Activated naive CD4-positive, alpha-beta T cell treated with anti-CD3 and anti-CD28 coated beads, Interleukin-2, amount 10 ng/mL, durations not matched to agents 7 days and 5 days (primary cell): ENCODE data around the gene MMP3.
"Not testable (repeated sequence)": the region's sequence is repeated elsewhere in the genome, so short reads cannot be mapped to it uniquely, and the experiment has no call there.

ENCODE experiments used
- CTCF ChIA-PET: fragments of 350-600 bp; sonication (Branson Sonifier 250); formaldehyde crosslinking; loops from one replicate; lab custom pipeline; 2021; ENCODE audit warnings: antibody characterized with exemption; lab: Charles Lee
- DNase-seq: peaks from one replicate; pipeline ENCODE4 v3.0.0-alpha.2; 2020
- H3K27ac Mint-ChIP-seq: one replicate; pipeline ENCODE4 v1.8.0; 2021; ENCODE audit warnings: mild to moderate bottlenecking, moderate library complexity, mixed read lengths
- H3K27me3 Mint-ChIP-seq: one replicate; pipeline ENCODE4 v1.8.0; 2021; ENCODE audit warnings: mild to moderate bottlenecking, mixed read lengths
- H3K36me3 Mint-ChIP-seq: one replicate; pipeline ENCODE4 v1.8.0; 2021; ENCODE audit warnings: mixed read lengths
- H3K4me1 Mint-ChIP-seq: one replicate; pipeline ENCODE4 v1.8.0; 2021; ENCODE audit warnings: mixed read lengths
- H3K4me3 Mint-ChIP-seq: one replicate; pipeline ENCODE4 v1.8.0; 2021; ENCODE audit warnings: mild to moderate bottlenecking, moderate library complexity, mixed read lengths
- H3K9me3 Mint-ChIP-seq: one replicate; pipeline ENCODE4 v1.8.0; 2021; ENCODE audit warnings: mixed read lengths

Gene MMP3

DNA sequence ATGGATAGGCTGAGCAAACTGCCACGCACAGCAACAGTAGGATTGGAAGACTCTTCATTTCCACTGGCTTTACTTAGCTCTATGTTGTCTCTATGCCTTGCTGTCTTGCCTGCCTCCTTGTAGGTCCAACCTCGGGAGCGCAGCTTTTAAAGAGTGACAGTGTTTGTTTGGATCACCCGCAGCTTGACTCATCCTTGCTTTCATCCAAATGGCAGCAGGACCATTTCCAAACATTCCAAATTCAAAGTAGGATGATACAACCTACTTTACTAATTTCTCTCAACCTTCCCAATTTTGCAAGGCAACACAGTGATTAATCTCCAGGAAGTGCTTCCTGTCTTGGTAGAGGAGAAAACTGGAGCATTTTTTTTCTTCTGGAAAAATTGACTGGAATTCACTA, at the start of gene MMP3:
MMP3 (minus strand) TSS at position 121 of the 400 bp plus-strand sequence; CDS start at position 58, 63 bp downstream.
- Mint-ChIP-seq H3K27ac (no peak within 1 kb of the TSS), H3K27me3 (peaks cover 5% of the 10 kb centered on the region), H3K4me1 (no peaks in the 10 kb centered on the region), H3K36me3 (no peaks in the 10 kb centered on the region), H3K9me3 (no peaks in the 10 kb centered on the region), H3K4me3 (no peak within 1 kb of the TSS)
- CTCF ChIA-PET, result no interaction called here
- DNase-seq, result no peak

DNA sequence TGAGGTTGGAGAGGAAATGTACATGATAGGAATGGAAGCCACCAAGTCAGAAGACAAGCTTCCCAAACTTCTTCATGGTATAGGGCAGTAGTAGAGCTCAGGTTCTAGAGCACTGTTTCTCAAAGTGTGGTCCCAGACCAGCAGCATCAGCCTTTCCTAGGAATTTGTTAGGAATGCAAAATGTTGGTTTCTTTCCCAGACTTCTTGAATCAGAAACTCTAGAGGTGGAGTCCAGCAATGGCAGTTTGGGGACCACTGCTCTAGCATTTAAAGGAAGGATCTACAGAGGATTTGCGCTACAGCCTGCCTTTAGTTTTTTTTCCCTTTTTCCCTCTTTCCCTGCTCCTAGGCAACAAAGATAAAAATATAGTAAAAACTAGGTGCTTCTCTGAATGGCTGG, 48.3 kb upstream of the MMP3 start:
- H3K9me3 Mint-ChIP-seq, result no peaks in the 10 kb centered on the region
- no peak for DNase-seq
- no peak overlapping the region for H3K27ac Mint-ChIP-seq
- H3K27me3 Mint-ChIP-seq, result peaks cover 9% of the 10 kb centered on the region
- CTCF ChIA-PET, result no interaction called here
- no peaks in the 10 kb centered on the region for H3K4me1 Mint-ChIP-seq
- H3K36me3 Mint-ChIP-seq, result no peaks in the 10 kb centered on the region
- H3K4me3 Mint-ChIP-seq, result no peak overlapping the region

DNA sequence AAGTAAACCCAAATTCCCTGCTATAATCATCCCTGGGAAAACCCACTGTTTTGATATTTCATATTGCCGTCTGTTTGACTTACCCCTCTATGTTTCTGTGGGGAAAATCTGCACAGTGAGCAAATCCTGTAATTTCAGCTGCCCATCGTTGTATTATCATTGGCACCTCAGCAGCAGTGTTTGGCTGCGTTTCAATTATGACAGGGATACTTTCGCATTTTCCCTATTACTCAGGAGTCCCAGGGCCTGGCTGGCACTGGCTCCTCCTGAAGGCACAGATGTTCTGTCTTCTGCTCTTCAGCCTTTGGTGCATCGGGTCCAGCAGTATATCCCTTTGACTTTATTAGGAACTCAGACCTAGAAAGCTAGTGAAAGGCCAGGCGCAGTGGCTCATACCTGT, 43.6 kb upstream of the MMP3 start:
- CTCF ChIA-PET, result no interaction called here
- H3K9me3 Mint-ChIP-seq, result no peaks in the 10 kb centered on the region

DNA sequence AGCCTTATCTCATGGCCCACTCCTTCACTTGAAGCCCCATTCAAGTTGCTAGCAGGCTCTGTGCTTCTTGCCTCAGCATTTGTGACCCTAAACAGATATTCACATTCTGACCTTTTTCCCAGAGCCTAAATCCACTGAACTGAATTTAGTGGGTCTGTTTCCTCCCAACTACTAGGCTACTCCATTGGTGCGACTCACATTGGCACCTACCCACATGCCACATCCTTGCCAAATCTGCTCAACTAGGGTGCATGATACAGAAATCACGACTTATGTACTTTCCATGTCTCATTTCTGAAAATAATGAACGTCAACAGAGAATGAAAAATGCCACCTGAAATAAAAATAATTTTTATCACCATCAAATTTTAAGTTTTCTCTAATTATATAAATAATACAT, 39.7 kb upstream of the MMP3 start:
- H3K9me3 Mint-ChIP-seq, result no peaks in the 10 kb centered on the region
- no peaks in the 10 kb centered on the region for H3K36me3 Mint-ChIP-seq
- no peak for DNase-seq
- CTCF ChIA-PET, result no interaction called here
- H3K4me1 Mint-ChIP-seq, result no peaks in the 10 kb centered on the region
- no peaks in the 10 kb centered on the region for H3K27me3 Mint-ChIP-seq
- H3K4me3 Mint-ChIP-seq, result no peak overlapping the region
- H3K27ac Mint-ChIP-seq, result no peak overlapping the region

More for the DNA sequence above, 43.6 kb upstream of the MMP3 start:
- no peaks in the 10 kb centered on the region for H3K4me1 Mint-ChIP-seq
- no peak overlapping the region for H3K27ac Mint-ChIP-seq
- H3K36me3 Mint-ChIP-seq, result no peaks in the 10 kb centered on the region
- no peak overlapping the region for H3K4me3 Mint-ChIP-seq
- peaks cover 9% of the 10 kb centered on the region for H3K27me3 Mint-ChIP-seq
- no peak for DNase-seq

DNA sequence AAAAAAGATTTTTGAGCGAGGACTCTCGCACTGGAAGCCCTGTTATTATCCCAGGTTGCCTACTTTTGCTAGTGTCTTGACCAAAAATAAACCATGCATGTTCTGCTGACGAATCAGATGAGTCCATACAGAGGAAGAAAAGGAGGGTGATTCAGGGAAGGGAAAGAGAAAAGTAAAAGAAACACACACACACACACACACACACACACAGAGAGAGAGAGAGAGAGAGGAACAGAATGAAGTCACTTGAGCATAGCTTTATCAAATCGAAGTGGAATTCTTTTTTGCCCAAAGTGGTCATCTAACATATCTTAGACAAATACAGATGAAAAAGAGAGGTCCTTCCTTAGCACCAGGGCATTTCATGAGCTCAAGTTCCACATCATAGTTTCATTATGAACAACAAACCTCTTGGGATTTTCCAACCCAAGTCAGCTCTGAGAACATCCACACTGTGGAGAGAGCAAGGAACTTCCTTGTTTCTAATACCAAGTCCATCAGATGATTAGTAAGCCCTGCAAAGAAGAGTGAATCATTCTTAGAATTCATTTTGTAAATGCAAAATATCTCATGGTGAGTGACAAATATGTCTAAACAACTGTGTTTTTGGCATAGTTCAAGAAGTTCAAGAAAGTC, 39.1 kb upstream of the MMP3 start:
- CTCF ChIA-PET, result no interaction called here
- no peak overlapping the region for H3K27ac Mint-ChIP-seq
- H3K4me3 Mint-ChIP-seq, result no peak overlapping the region
- no peaks in the 10 kb centered on the region for H3K4me1 Mint-ChIP-seq
- DNase-seq, result no peak
- H3K9me3 Mint-ChIP-seq, result no peaks in the 10 kb centered on the region
- H3K36me3 Mint-ChIP-seq, result no peaks in the 10 kb centered on the region
- H3K27me3 Mint-ChIP-seq, result no peaks in the 10 kb centered on the region

DNA sequence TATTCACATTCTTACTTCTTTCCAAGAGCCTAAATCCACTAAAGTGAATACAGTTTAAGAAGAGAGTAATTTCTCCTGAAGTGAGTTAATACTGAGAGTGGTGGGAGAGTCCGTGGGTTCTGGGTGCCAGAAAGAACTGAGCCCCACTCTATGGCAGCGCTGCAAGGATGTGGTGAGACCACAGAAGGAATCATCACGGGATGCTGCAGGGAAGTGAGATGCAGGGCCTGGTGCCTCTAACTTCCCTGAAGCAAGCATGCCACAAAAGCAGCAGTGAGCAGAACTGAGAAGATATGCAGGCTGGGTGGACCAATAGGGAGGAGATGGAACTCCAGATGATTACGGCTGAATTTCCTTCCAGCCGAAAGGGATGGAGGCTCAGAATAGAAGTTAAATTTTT, 36.4 kb upstream of the MMP3 start:
- H3K4me3 Mint-ChIP-seq, result no peak overlapping the region
- DNase-seq, result no peak
- CTCF ChIA-PET, result no interaction called here
- H3K27ac Mint-ChIP-seq, result no peak overlapping the region
- H3K9me3 Mint-ChIP-seq, result no peaks in the 10 kb centered on the region
- H3K36me3 Mint-ChIP-seq, result no peaks in the 10 kb centered on the region
- H3K27me3 Mint-ChIP-seq, result no peaks in the 10 kb centered on the region
- no peaks in the 10 kb centered on the region for H3K4me1 Mint-ChIP-seq

DNA sequence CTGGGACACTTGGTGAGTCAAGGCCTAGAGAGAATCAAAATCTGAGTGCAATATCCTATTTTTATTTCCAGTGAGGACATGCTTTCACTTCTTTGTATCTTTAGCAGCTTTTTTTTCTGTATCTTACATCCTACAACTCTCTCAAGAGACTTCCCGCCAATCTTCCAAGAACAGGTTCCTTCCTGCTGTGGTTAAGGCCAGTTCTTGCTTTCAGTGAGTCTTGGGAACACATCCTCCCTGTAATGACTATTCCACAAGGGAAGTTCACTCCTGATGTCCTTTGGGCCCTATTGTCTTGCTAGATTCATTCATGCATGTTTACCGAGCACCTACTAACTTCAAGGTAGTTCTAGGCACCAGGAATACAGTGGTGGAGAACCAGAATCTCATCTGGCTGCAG, 35.2 kb upstream of the MMP3 start:
- Mint-ChIP-seq H3K9me3 (no peaks in the 10 kb centered on the region), H3K4me3 (no peak overlapping the region), H3K36me3 (no peaks in the 10 kb centered on the region), H3K4me1 (no peaks in the 10 kb centered on the region), H3K27me3 (no peaks in the 10 kb centered on the region), H3K27ac (no peak overlapping the region)
- CTCF ChIA-PET, result interaction anchor here (0.6 kb wide), 1 partner anchor 233 kb away, joined by 3 read pairs; no protein-coding TSS in a partner anchor
- DNase-seq, result no peak

DNA sequence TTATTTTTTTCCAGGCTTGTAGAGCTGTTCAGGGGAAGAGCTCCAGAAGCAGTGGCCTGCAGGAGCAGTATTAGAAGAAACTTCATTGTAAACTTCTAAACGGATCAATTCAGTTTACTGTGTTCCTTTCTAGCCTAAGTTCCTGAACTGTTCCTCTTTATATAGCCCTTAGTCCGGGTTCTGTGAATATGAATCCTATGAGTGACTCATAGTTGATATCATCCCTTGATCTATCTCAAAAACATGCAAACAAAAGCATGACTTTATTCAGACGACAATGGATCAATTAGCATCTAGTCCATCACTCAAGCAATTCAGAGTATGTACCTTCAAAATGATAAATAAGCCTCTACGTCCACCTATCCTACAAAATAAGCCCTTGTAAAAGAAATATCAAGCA, 31.4 kb upstream of the MMP3 start, which contains the start of gene MMP12:
MMP12 (minus strand) TSS at position 131 of the 400 bp plus-strand sequence; CDS start at position 86, 45 bp downstream.
- H3K27ac Mint-ChIP-seq, result no peak within 1 kb of the TSS
- DNase-seq, result no peak
- no peaks in the 10 kb centered on the region for H3K36me3 Mint-ChIP-seq
- no peaks in the 10 kb centered on the region for H3K27me3 Mint-ChIP-seq
- H3K4me1 Mint-ChIP-seq, result no peaks in the 10 kb centered on the region
- no peak within 1 kb of the TSS for H3K4me3 Mint-ChIP-seq
- H3K9me3 Mint-ChIP-seq, result no peaks in the 10 kb centered on the region
- CTCF ChIA-PET, result no interaction called here

DNA sequence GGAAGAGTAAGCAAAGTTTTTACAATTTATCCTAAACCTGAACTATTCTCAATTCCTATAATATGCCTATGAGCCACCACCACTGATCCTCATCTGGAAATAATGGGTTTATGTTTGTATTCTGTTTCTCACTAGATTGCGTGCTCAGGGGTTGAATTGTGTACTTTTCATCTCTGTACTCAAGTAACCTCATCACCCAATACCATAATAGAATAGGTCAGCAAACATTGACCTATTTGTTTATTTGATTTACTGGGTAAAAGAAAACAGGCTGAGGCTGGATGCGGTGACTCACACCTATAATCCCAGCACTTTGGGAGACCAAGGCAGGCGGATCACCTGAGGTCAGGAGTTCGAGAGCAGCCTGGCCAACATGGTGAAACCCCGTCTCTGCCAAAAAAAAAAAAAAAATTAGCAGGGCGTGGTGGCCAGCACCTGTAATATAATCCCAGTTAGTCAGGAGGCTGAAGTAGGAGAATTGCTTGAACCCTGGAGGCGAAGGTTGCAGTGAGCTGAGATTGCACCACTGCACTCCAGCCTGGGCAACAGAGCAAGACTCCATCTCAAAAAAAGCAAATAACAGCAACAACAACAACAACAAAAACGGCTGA, 26.1 kb upstream of the MMP3 start:
- H3K27ac Mint-ChIP-seq, H3K9me3 Mint-ChIP-seq, CTCF ChIA-PET, H3K36me3 Mint-ChIP-seq, H3K27me3 Mint-ChIP-seq, H3K4me1 Mint-ChIP-seq, H3K4me3 Mint-ChIP-seq, DNase-seq: not testable (repeated sequence)

DNA sequence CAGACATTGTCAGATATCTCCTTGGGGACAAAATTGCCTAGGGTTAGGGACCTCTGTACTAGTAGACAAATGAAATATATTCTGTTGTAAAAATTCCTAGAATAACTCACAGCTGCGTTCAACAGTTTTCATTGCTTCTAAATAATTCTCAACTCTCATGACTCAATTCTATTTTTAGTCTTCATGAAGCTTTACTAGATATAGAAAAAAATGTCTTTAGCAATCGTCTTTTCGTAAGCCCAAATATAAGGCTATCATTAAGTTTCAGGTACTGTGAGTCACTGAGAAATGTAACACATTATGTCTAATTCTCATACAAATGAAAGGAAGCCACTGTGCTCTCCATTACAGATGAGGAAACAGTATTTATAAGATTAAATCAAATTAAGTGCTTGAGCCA, 24.9 kb upstream of the MMP3 start:
- CTCF ChIA-PET, result interaction anchor here (0.6 kb wide), 1 partner anchor 1008 kb away, joined by 6 read pairs; no protein-coding TSS in a partner anchor
- Mint-ChIP-seq H3K27ac (no peak overlapping the region), H3K36me3 (no peaks in the 10 kb centered on the region), H3K4me3 (no peak overlapping the region), H3K4me1 (no peaks in the 10 kb centered on the region), H3K9me3 (no peaks in the 10 kb centered on the region), H3K27me3 (no peaks in the 10 kb centered on the region)
- no peak for DNase-seq

DNA sequence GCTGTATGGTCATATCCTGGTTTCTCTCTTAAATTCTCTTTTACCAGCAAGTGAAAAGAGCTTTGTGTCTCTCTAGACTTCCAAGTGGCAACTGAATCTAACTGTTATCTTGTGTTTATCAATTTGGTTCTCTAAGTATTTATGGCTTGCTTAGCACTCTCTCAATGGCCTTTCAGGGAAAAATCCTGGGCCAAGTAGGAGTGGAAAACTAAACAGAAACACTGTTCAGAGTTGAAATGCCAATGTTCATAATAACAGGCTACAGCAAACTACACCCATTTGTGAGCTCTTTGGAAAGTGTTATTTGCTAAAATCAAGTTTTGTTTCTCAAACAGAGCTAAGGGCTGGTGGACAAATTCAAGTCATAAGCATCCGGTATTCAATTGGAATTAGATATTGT, 21.3 kb upstream of the MMP3 start:
- no peak for DNase-seq
- Mint-ChIP-seq H3K9me3 (no peaks in the 10 kb centered on the region), H3K4me3 (no peak overlapping the region), H3K27me3 (no peaks in the 10 kb centered on the region), H3K4me1 (no peaks in the 10 kb centered on the region), H3K36me3 (no peaks in the 10 kb centered on the region), H3K27ac (no peak overlapping the region)
- CTCF ChIA-PET, result no interaction called here

DNA sequence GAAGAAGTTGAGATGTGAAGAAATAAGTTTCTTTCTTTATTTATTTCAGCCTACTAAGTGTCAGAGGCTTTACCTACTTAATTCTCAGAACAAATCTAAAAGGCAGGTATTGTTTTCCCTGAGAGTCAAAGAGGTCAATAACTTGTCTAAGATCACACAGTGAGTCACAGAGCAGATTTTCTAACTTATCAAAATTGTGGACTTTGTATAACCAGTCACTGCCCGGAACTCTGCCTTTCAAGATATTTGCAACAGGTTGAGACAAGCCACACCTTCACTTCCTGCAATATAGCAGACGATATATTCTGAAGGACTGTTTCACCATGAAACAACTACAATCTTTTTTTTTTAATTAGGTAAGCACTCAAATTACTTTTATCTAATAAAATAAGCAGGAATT, 10.5 kb upstream of the MMP3 start:
- Mint-ChIP-seq H3K36me3 (no peaks in the 10 kb centered on the region), H3K9me3 (no peaks in the 10 kb centered on the region), H3K27me3 (no peaks in the 10 kb centered on the region), H3K4me3 (no peak overlapping the region), H3K4me1 (no peaks in the 10 kb centered on the region), H3K27ac (no peak overlapping the region)
- CTCF ChIA-PET, result no interaction called here
- DNase-seq, result no peak

DNA sequence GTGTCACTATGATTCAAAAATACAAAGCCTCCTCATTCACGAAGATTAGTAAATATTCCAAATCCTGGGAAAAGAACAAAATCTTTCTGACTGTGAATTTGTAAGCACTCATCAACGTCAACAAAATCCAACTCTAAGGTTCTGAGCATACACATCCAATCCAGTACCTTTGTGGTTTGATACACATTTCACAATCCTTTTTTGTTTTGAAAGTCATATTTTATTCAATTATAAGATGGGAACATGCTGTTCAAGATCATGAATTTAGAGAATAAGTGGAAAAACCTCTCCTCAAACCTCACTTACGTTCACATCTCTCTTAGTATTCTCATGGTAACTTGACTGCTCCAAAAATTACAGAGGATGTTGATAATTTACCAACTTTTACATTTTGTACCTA, 9.6 kb upstream of the MMP3 start:
- Mint-ChIP-seq H3K27me3 (no peaks in the 10 kb centered on the region), H3K4me1 (no peaks in the 10 kb centered on the region), H3K27ac (no peak overlapping the region), H3K36me3 (no peaks in the 10 kb centered on the region), H3K9me3 (no peaks in the 10 kb centered on the region), H3K4me3 (no peak overlapping the region)
- CTCF ChIA-PET, result no interaction called here
- DNase-seq, result no peak

DNA sequence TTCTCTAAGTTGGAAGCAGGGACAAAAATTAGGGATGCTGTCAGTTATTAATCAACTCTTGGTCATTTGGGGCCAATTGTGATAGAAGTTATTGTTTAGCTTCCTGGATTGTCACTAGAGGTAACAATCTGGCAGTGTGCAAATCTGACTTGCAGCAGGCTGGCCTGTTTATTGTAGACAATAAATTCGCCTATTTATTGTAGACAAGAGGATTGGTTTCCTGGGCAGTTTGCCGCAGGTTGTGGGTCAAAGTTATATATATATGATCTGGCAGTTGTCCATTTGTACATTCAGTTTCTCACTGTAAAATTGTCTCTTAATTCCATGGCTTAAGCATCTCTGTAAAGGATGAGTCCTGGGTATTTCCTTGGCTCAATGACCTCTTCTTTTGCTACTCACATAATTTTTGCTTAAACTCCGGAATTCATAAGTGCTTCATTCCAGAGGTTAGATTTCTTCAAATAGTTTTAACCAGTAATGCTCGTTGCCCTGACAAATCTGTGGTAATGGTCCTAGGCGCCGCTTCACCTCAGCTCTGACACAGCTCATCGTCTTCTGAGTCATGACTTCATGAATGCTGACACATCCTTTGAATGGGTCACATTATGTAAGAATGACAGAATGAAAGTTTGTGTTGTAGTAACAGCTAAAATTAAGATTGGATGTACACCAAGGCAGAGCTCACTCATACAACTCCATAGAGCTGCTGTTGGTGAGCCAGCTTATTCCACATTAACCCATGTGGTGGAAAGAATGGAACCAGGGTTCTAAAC, 7.8 kb upstream of the MMP3 start:
- Mint-ChIP-seq H3K36me3 (no peaks in the 10 kb centered on the region), H3K27ac (no peak overlapping the region), H3K4me3 (no peak overlapping the region), H3K27me3 (no peaks in the 10 kb centered on the region), H3K9me3 (no peaks in the 10 kb centered on the region), H3K4me1 (no peaks in the 10 kb centered on the region)
- no peak for DNase-seq
- CTCF ChIA-PET, result interaction anchor here (0.6 to 1.6 kb wide), 2 partner anchors 20 to 184 kb away, joined by 3 to 4 read pairs; no protein-coding TSS in a partner anchor

DNA sequence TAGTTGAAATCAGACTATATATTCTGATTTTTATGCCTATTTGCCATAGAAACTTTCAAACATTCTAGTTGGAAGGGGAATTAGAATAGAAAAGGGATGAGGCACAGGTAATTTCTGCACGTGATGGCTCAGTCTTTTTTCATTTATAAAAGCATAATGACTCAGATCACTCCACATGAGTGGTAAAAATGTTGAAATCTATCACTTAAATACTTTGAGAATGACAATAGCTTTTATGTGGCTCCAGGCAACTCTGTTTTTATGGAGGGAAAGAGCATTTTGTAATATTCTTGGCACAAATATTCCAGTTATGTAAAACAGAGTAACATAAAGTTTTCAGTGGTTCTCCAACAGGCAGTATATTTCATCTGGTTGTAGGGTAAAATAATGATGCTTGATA, 5.9 kb upstream of the MMP3 start:
- no peaks in the 10 kb centered on the region for H3K4me1 Mint-ChIP-seq
- no peaks in the 10 kb centered on the region for H3K27me3 Mint-ChIP-seq
- H3K27ac Mint-ChIP-seq, result no peak overlapping the region
- H3K4me3 Mint-ChIP-seq, result no peak overlapping the region
- H3K9me3 Mint-ChIP-seq, result no peaks in the 10 kb centered on the region
- CTCF ChIA-PET, result no interaction called here
- DNase-seq, result no peak
- no peaks in the 10 kb centered on the region for H3K36me3 Mint-ChIP-seq
